Peyer's patch (tissue), 4 donors: ENCODE measurements around the gene DNAJC17. TPM values are rescaled to one million over a fixed set of nuclear protein-coding genes. Genes with fewer than 3 reads are reported as not detected.

Experiments
- DNase-seq, 3 donors: peaks; one replicate each; pipeline ENCODE4 v3.0.0-alpha.2; 2017 to 2019
- H3K27ac ChIP-seq, 4 donors: fragments of 200-600 bp; sonication (generic); one replicate each; pipeline ENCODE4 v1.5.1; 2016 to 2019
- H3K27me3 ChIP-seq, 2 donors: fragments of 200-600 bp; sonication (generic); one replicate each; pipeline ENCODE4 v1.5.1; 2019
- H3K36me3 ChIP-seq, 3 donors: fragments of 200-600 bp; sonication (generic); one replicate each; pipeline ENCODE4 v1.5.1; 2016 to 2019
- H3K4me1 ChIP-seq, 4 donors: fragments of 200-600 bp; sonication (generic); one replicate each; pipeline ENCODE4 v1.5.1; 2016 to 2019
- H3K4me3 ChIP-seq, 4 donors: fragments of 200-600 bp; sonication (generic); 1 replicate in 3 of 4; 2 replicates in 1 of 4; pipeline ENCODE4 v1.5.1; 2016 to 2019; ENCODE audit warnings: mild to moderate bottlenecking in 1 of 4
- H3K9me3 ChIP-seq, 4 donors: fragments of 200-600 bp; sonication (generic); one replicate each; pipeline ENCODE4 v1.5.1; 2016 to 2019; ENCODE audit warnings: mild to moderate bottlenecking in 1 of 4
- CTCF ChIP-seq, 6 experiments: fragments of 450-650 bp in 4 of 6; fragments of 200-600 bp in 2 of 6; sonication (generic) in 1 of 6; IDR thresholded peaks; one replicate each; pipeline ENCODE4 v1.5.1; 2017 to 2019; ENCODE audit warnings: antibody characterized with exemption in 6 of 6, mild to moderate bottlenecking in 3 of 6, moderate library complexity in 1 of 6
- POLR2A ChIP-seq, 2 donors: fragments of 450-650 bp; IDR thresholded peaks; one replicate each; pipeline ENCODE4 v1.5.1; 2017; ENCODE audit warnings: antibody characterized with exemption in 2 of 2, mild to moderate bottlenecking in 2 of 2, moderate library complexity in 2 of 2
- total RNA-seq, 4 donors: library from RNA; depleted of rRNA; stranded (reverse); fragments of >200 nt; gene quantifications; one replicate each; pipeline ENCODE4 v1.1.0, GENCODE V29; 2016

The DNAJC17 gene
- total RNA-seq, 4 donors from 2014 or later: 26.9 to 37.1 (median 32.9) TPM

GRCh38 chr15:40845036-40845435 is 37.8 kb upstream of the DNAJC17 start:
- Histone ChIP-seq H3K27ac (peak overlapping the region in 3 of 4 donors; percentile 83 to 94 (median 92)), H3K27me3 (no peaks in the 10 kb centered on the region), H3K36me3 (peaks cover 0 to 5% (median 0%) of the 10 kb centered on the region in 3 donors), H3K4me3 (peak overlapping the region; percentile 60 to 76 (median 71)), H3K4me1 (peaks cover 0 to 20% (median 14%) of the 10 kb centered on the region in 4 donors), H3K9me3 (no peaks in the 10 kb centered on the region)
- TF ChIP-seq CTCF (IDR thresholded peaks at IDR 0.05): no peak
- no peak for DNase-seq

GRCh38 chr15:40844696-40845030 is 37.4 kb upstream of the DNAJC17 start:
- no peaks in the 10 kb centered on the region for H3K9me3 ChIP-seq

GRCh38 chr15:40843885-40844695 is 36.8 kb upstream of the DNAJC17 start, which contains the start of gene SPINT1:
SPINT1 (plus strand) TSS chr15:40844048; CDS start chr15:40844555, 507 bp downstream.
- peak within 1 kb of the TSS; percentile 61 to 94 (median 88) for H3K27ac ChIP-seq
- H3K27me3 ChIP-seq: no peaks in the 10 kb centered on the region
- H3K4me3 ChIP-seq: peak within 1 kb of the TSS; percentile 60 to 76 (median 71)
- no peaks in the 10 kb centered on the region for H3K9me3 ChIP-seq
- H3K36me3 ChIP-seq: no peaks in the 10 kb centered on the region
- TF ChIP-seq POLR2A (IDR thresholded peaks at IDR 0.05): peak; percentile 72 to 79
- peak in 2 of 6 experiments; percentile 3 to 13 for TF ChIP-seq CTCF (IDR thresholded peaks at IDR 0.05)
- H3K4me1 ChIP-seq: peaks cover 0 to 20% (median 11%) of the 10 kb centered on the region in 4 donors
- DNase-seq: peak; percentile 51 to 88 (median 86)

More at GRCh38 chr15:40844696-40845030, 37.4 kb upstream of the DNAJC17 start:
- H3K27ac ChIP-seq: peak overlapping the region; percentile 61 to 94 (median 88)
- DNase-seq: peak in 2 of 3 donors; percentile 31 to 56
- TF ChIP-seq POLR2A (IDR thresholded peaks at IDR 0.05) (no peak), CTCF (IDR thresholded peaks at IDR 0.05) (peak in 1 of 6 experiments; percentile 0)
- peaks cover 0 to under 1% (median 0%) of the 10 kb centered on the region in 3 donors for H3K36me3 ChIP-seq
- peaks cover 0 to 20% (median 12%) of the 10 kb centered on the region in 4 donors for H3K4me1 ChIP-seq
- no peaks in the 10 kb centered on the region for H3K27me3 ChIP-seq
- H3K4me3 ChIP-seq: peak overlapping the region; percentile 60 to 76 (median 71)

- Histone ChIP-seq H3K9me3 (no peaks in the 10 kb centered on the region), H3K4me1 (peaks cover 0 to 20% (median 11%) of the 10 kb centered on the region in 4 donors), H3K36me3 (no peaks in the 10 kb centered on the region), H3K27ac (peak overlapping the region; percentile 61 to 94 (median 88)), H3K4me3 (peak overlapping the region; percentile 60 to 76 (median 71)), H3K27me3 (no peaks in the 10 kb centered on the region)
- no peak for DNase-seq
- no peak for TF ChIP-seq CTCF (IDR thresholded peaks at IDR 0.05)
- TF ChIP-seq POLR2A (IDR thresholded peaks at IDR 0.05): no peak
These were observed 36.1 kb upstream of the DNAJC17 start for GRCh38 chr15:40843261-40843884.

- Histone ChIP-seq H3K27ac (no peak overlapping the region), H3K9me3 (no peaks in the 10 kb centered on the region), H3K4me3 (no peak overlapping the region), H3K27me3 (no peaks in the 10 kb centered on the region), H3K36me3 (no peaks in the 10 kb centered on the region), H3K4me1 (peaks cover 0 to 9% (median 4%) of the 10 kb centered on the region in 4 donors)
- DNase-seq: no peak
- no peak for TF ChIP-seq CTCF (IDR thresholded peaks at IDR 0.05)
- no peak for TF ChIP-seq POLR2A (IDR thresholded peaks at IDR 0.05)
These were observed 34.5 kb upstream of the DNAJC17 start for GRCh38 chr15:40841741-40842140.
